ENCODE results near the gene FAAP20.

FAAP20 gene

GRCh38 chr1:2176615-2177014 lies 18.0 kb downstream of the FAAP20 start:
- no peak for DNase-seq

- DNase-seq: no peak
These were observed 18.7 kb downstream of the FAAP20 start for GRCh38 chr1:2175681-2176454.

- no peak for DNase-seq
These were observed 19.5 kb downstream of the FAAP20 start for GRCh38 chr1:2175055-2175414.

- peak; percentile 56 for DNase-seq
These were observed 20.1 kb downstream of the FAAP20 start for GRCh38 chr1:2174348-2175054.

- no peak for DNase-seq
These were observed 20.8 kb downstream of the FAAP20 start for GRCh38 chr1:2173546-2174347.

GRCh38 chr1:2172551-2173146 lies 21.9 kb downstream of the FAAP20 start:
- no peak for DNase-seq

- DNase-seq: no peak
These were observed 22.6 kb downstream of the FAAP20 start for GRCh38 chr1:2172012-2172411.

- no peak for DNase-seq
These were observed 24.4 kb downstream of the FAAP20 start for GRCh38 chr1:2170211-2170610.

GRCh38 chr1:2169200-2169836 lies 25.3 kb downstream of the FAAP20 start:
- no peak for DNase-seq

GRCh38 chr1:2168535-2168934 lies 26.0 kb downstream of the FAAP20 start:
- no peak for DNase-seq

- no peak for DNase-seq
These were observed 26.5 kb downstream of the FAAP20 start for GRCh38 chr1:2168090-2168489.

GRCh38 chr1:2166695-2167094 lies 27.9 kb downstream of the FAAP20 start:
- no peak for DNase-seq

GRCh38 chr1:2166254-2166653 lies 28.3 kb downstream of the FAAP20 start:
- DNase-seq: no peak

- DNase-seq: no peak
These were observed 28.9 kb downstream of the FAAP20 start for GRCh38 chr1:2165646-2166045.

- no peak for DNase-seq
These were observed 31.4 kb downstream of the FAAP20 start for GRCh38 chr1:2163205-2163604.

GRCh38 chr1:2160451-2161300 lies 33.9 kb downstream of the FAAP20 start:
- DNase-seq: no peak

- no peak for DNase-seq
These were observed 35.4 kb downstream of the FAAP20 start for GRCh38 chr1:2159124-2159523.

- no peak for DNase-seq
These were observed 36.3 kb downstream of the FAAP20 start for GRCh38 chr1:2158272-2158671.

GRCh38 chr1:2157856-2158255 lies 36.7 kb downstream of the FAAP20 start:
- no peak for DNase-seq

GRCh38 chr1:2156866-2157265 lies 37.7 kb downstream of the FAAP20 start:
- no peak for DNase-seq

GRCh38 chr1:2155788-2156187 lies 38.8 kb downstream of the FAAP20 start:
- no peak for DNase-seq

GRCh38 chr1:2155147-2155598 lies 39.4 kb downstream of the FAAP20 start:
- DNase-seq: no peak

Data from hematopoietic multipotent progenitor cell treated with erythropoietin and hydrocortisone succinate and interleukin-3 and kit ligand, for 4 days (in vitro differentiated cells).